Neural cell (in vitro differentiated cells): ENCODE measurements around the gene SDC3.

Experiments used
- CTCF ChIP-seq: fragments of 450-650 bp; IDR thresholded peaks from 2 replicates; pipeline ENCODE4 v1.5.1; 2014; ENCODE audit warnings: antibody characterized with exemption, mild to moderate bottlenecking, moderate library complexity; ENCODE audit not compliant: poor library complexity, severe bottlenecking
- EP300 ChIP-seq: fragments of 450-650 bp; conservative IDR thresholded peaks from 2 replicates; pipeline ENCODE4 v1.6.1; 2014; ENCODE audit warnings: antibody characterized with exemption, mild to moderate bottlenecking, moderate library complexity; ENCODE audit not compliant: poor library complexity, severe bottlenecking
- EZH2 ChIP-seq: fragments of 200-600, 300-800 bp; shearing (Covaris generic), sonication (generic); IDR thresholded peaks from 2 replicates; pipeline ENCODE4 v1.6.1; 2014; ENCODE audit warnings: antibody characterized with exemption, low read length, borderline replicate concordance, mild to moderate bottlenecking; ENCODE audit not compliant: insufficient read depth, poor library complexity, severe bottlenecking
- MXI1 ChIP-seq: fragments of 450-650 bp; conservative IDR thresholded peaks from 2 replicates; pipeline ENCODE4 v1.6.1; 2014; ENCODE audit warnings: antibody characterized with exemption, mild to moderate bottlenecking; ENCODE audit not compliant: poor library complexity, severe bottlenecking
- POLR2AphosphoS5 ChIP-seq: IDR thresholded peaks from 2 replicates; pipeline ENCODE4 v1.6.1; 2012
- RAD21 ChIP-seq: fragments of 450-650 bp; conservative IDR thresholded peaks from 2 replicates; pipeline ENCODE4 v1.6.1; 2014; ENCODE audit warnings: antibody characterized with exemption, mild to moderate bottlenecking, moderate library complexity
- REST ChIP-seq: IDR thresholded peaks from 2 replicates; pipeline ENCODE4 v1.6.1; 2012; ENCODE audit warnings: borderline replicate concordance
- SMC3 ChIP-seq: fragments of 450-650 bp; conservative IDR thresholded peaks from 2 replicates; pipeline ENCODE4 v1.6.1; 2014; ENCODE audit warnings: antibody characterized with exemption, mild to moderate bottlenecking, moderate library complexity; ENCODE audit not compliant: poor library complexity
- TAF1 ChIP-seq: IDR thresholded peaks from 2 replicates; pipeline ENCODE4 v1.6.1; 2012; ENCODE audit warnings: low read depth

GRCh38 chr1:30928171-30928570, 19.6 kb upstream of the SDC3 start:
- TF ChIP-seq CTCF, result no peak
- TF ChIP-seq POLR2AphosphoS5, result no peak
- TF ChIP-seq MXI1, result no peak
- TF ChIP-seq TAF1, result no peak
- TF ChIP-seq RAD21, result no peak
- no peak for TF ChIP-seq EZH2
- TF ChIP-seq EP300, result no peak
- no peak for TF ChIP-seq REST
- no peak for TF ChIP-seq SMC3
